DND-41 (cell line): ENCODE measurements around the gene KCNH3.

Experiments
- ATAC-seq: fragments of 200-7000 bp; cut with Tn5 transposase; 3 replicates; pipeline ENCODE4 v1.9.1; 2021; ENCODE audit warnings: low read depth; ENCODE audit not compliant: insufficient read depth
- DNase-seq: peaks from one replicate; pipeline ENCODE4 v3.0.0-alpha.2; 2020
- H2AFZ ChIP-seq: 2 replicates; pipeline ENCODE4 v1.6.0; 2012; ENCODE audit warnings: low read depth, low read length
- H3K27ac ChIP-seq: 2 replicates; pipeline ENCODE4 v1.5.1; 2012; ENCODE audit warnings: low read length, inconsistent platforms
- H3K27me3 ChIP-seq: fragments of 200-600 bp; sonication (generic); 2 replicates; pipeline ENCODE4 v1.6.0; 2012; ENCODE audit warnings: low read length, mild to moderate bottlenecking, inconsistent platforms; ENCODE audit not compliant: insufficient read depth, poor library complexity
- H3K36me3 ChIP-seq: 2 replicates; pipeline ENCODE4 v1.5.1; 2012; ENCODE audit warnings: low read length, inconsistent platforms; ENCODE audit not compliant: insufficient read depth
- H3K4me1 ChIP-seq: 2 replicates; pipeline ENCODE4 v1.5.1; 2012; ENCODE audit warnings: mild to moderate bottlenecking, low read length; ENCODE audit not compliant: insufficient read depth
- H3K4me2 ChIP-seq: 2 replicates; pipeline ENCODE4 v1.6.0; 2012; ENCODE audit warnings: mild to moderate bottlenecking, moderate library complexity, low read length, inconsistent platforms; ENCODE audit not compliant: insufficient read depth
- H3K4me3 ChIP-seq, 2 experiments: fragments of 200-600 bp in 1 of 2; shearing (Covaris generic) in 1 of 2; 2 replicates each; pipeline ENCODE4 v1.5.1; 2012 to 2016; ENCODE audit warnings: inconsistent platforms in 2 of 2, low read length in 2 of 2, mild to moderate bottlenecking in 2 of 2, low read depth in 1 of 2, moderate library complexity in 1 of 2
- H3K79me2 ChIP-seq: 2 replicates; pipeline ENCODE4 v1.6.0; 2012; ENCODE audit warnings: low read length, inconsistent platforms; ENCODE audit not compliant: insufficient read depth
- H3K9ac ChIP-seq: 2 replicates; pipeline ENCODE4 v1.6.0; 2012; ENCODE audit warnings: low read depth, mild to moderate bottlenecking, inconsistent platforms, low read length, moderate library complexity
- H3K9me3 ChIP-seq: 2 replicates; pipeline ENCODE4 v1.5.1; 2012; ENCODE audit warnings: low read length, moderate library complexity, mild to moderate bottlenecking, inconsistent platforms; ENCODE audit not compliant: insufficient read depth, severe bottlenecking
- H4K20me1 ChIP-seq: 2 replicates; pipeline ENCODE4 v1.6.0; 2012; ENCODE audit warnings: low read length; ENCODE audit not compliant: insufficient read depth
- CTCF ChIP-seq: IDR thresholded peaks from 2 replicates; pipeline ENCODE4 v1.5.1; 2012; ENCODE audit warnings: borderline replicate concordance, low read length, moderate library complexity, mild to moderate bottlenecking; ENCODE audit not compliant: poor library complexity, severe bottlenecking; ENCODE audit errors: extremely low read depth
- EZH2 ChIP-seq: IDR thresholded peaks from 3 replicates; pipeline ENCODE4 v1.6.1; 2012; ENCODE audit warnings: borderline replicate concordance, low read depth, mild to moderate bottlenecking, moderate library complexity, low read length, inconsistent platforms; ENCODE audit not compliant: severe bottlenecking

The KCNH3 gene

GRCh38 chr12:49539406-49540228 is 787 bp downstream of the KCNH3 start:
- Histone ChIP-seq H4K20me1 (peaks cover 15% of the 10 kb centered on the region), H3K79me2 (no peaks in the 10 kb centered on the region), H3K4me1 (peaks cover 17% of the 10 kb centered on the region), H3K36me3 (no peaks in the 10 kb centered on the region), H3K27me3 (peaks cover 29% of the 10 kb centered on the region), H3K9ac (peak overlapping the region; percentile 35; the same call in 1 of the 2 replicates), H2AFZ (no peak overlapping the region), H3K27ac (no peak overlapping the region), H3K4me2 (peak overlapping the region; percentile 73), H3K9me3 (no peaks in the 10 kb centered on the region), H3K4me3 (peak overlapping the region in 1 of 2 experiments; percentile 53; a peak in 1 of 4 replicates)
- TF ChIP-seq CTCF (no peak), EZH2 (peak; percentile 16)
- DNase-seq (no peak), ATAC-seq (no peak)

DNA sequence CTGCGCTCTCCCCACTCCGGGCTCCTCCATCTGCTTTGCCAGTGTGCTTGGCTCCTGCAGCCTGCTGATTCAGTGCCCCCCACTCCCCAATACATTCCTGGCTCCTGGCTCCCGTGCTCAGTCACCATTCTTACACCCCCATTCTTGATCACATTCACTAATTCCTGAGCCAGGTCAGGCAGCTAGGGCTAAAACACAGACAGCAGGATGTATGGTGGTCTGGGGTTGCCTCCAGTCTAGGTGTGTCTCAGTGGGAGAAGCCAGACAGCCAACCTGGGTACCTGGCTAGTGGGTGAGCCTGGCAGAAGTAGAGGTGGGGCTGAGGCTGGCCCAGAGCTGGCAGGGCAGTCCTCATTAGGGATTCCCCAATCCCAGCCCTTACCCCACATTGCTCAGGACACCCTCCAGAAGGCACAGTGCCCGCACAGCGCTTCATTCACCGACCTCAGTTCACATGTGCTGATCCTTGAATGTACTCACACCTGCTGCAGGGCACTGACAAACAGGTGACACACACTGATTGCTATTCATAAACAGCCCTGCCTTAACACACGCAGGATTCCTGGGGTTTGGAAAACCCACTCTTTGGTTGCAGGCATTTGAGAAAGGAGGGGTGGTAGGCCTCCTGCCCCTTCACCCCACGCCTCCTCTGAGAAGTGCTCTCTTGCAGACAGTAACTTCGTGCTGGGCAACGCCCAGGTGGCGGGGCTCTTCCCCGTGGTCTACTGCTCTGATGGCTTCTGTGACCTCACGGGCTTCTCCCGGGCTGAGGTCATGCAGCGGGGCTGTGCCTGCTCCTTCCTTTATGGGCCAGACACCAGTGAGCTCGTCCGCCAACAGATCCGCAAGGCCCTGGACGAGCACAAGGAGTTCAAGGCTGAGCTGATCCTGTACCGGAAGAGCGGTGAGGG is 1.7 kb downstream of the KCNH3 start:
- Histone ChIP-seq H3K27ac (no peak overlapping the region), H4K20me1 (peaks cover 15% of the 10 kb centered on the region), H3K79me2 (no peaks in the 10 kb centered on the region), H3K36me3 (no peaks in the 10 kb centered on the region), H3K9ac (no peak overlapping the region), H2AFZ (no peak overlapping the region), H3K4me1 (peaks cover 17% of the 10 kb centered on the region), H3K9me3 (no peaks in the 10 kb centered on the region), H3K4me3 (no peak overlapping the region), H3K27me3 (peaks cover 29% of the 10 kb centered on the region), H3K4me2 (no peak overlapping the region)
- DNase-seq (no peak), ATAC-seq (no peak)
- TF ChIP-seq CTCF (no peak), EZH2 (no peak)

DNA sequence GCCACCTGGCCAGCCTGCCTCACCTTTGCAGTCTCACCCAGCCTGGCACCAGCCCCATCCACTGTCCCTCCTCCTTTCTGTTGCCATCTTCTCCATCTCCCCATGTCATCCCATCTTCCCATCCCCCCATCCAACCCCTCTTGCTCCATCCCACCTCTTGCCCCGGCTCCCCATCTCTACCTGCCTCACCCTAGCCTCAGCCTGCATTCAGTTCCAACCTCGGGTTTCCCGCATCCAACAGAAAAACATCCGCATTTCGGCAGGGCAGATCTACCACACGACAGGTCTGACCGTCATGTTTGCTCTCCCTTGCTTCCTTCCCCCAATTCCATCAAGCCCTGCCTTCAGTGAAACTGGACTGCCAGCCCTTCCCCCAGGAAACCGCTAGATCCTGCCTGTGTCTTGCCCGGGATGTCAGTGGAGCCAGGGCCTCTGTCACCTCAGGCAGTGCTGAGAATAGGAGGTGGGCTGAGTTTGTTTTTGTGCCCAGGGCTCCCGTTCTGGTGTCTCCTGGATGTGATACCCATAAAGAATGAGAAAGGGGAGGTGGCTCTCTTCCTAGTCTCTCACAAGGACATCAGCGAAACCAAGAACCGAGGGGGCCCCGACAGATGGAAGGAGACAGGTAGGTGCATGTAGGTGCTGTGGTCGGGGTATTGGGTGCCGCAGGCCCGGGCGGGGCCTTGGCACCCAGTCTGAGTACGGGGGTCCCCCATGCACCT is 2.5 kb downstream of the KCNH3 start:
- Histone ChIP-seq H4K20me1 (peaks cover 15% of the 10 kb centered on the region), H3K36me3 (no peaks in the 10 kb centered on the region), H3K9ac (no peak overlapping the region), H3K27ac (no peak overlapping the region), H3K4me2 (no peak overlapping the region), H3K4me1 (peaks cover 17% of the 10 kb centered on the region), H3K27me3 (peaks cover 25% of the 10 kb centered on the region), H3K4me3 (no peak overlapping the region), H3K9me3 (no peaks in the 10 kb centered on the region), H3K79me2 (no peaks in the 10 kb centered on the region), H2AFZ (no peak overlapping the region)
- ATAC-seq, result no peak
- no peak for DNase-seq
- TF ChIP-seq CTCF (no peak), EZH2 (no peak)
